ENCODE measurements around the gene SEC14L6.
"Not testable (repeated sequence)": the region's sequence is repeated elsewhere in the genome, so short reads cannot be mapped to it uniquely, and the experiment has no call there.

The SEC14L6 gene

DNA sequence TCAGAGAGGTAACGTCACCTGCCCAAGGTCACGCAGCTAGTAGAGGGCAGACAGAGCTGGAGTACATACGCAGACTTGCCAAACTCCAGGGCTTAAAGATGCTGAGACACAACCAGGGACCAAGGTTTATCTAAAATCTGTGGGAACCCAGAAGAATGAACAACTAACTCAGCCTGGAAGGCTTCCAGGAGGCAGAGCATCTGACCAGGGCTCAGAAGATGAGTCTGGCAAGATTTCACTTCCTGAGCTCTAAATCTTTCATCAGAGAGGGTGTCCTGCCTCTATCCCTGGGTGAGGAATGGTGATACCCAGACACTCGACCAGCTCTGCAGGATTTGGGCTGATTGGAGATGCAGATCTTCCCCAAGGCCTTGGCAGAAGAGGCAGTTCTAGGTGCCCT is 18.8 kb upstream of the SEC14L6 start:
- DNase-seq = no peak

DNA sequence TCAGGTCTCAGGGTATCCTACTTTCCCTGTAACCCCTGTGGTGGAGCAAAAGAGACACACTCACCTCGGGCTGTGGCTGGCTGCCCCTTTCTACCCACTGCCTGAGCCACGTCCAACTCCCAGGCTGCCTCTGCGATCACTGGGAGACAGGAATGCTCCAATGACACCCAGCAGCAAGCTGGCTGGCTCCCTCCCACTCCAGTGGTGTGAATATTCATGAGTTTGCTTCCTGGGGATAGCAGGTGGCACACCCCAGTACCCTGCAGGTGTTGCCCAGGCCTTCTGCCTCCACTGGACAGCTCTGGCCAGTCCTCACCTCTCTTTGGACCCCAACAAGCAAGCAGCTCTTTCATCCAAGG is 18.2 kb upstream of the SEC14L6 start:
- no peak for DNase-seq

DNA sequence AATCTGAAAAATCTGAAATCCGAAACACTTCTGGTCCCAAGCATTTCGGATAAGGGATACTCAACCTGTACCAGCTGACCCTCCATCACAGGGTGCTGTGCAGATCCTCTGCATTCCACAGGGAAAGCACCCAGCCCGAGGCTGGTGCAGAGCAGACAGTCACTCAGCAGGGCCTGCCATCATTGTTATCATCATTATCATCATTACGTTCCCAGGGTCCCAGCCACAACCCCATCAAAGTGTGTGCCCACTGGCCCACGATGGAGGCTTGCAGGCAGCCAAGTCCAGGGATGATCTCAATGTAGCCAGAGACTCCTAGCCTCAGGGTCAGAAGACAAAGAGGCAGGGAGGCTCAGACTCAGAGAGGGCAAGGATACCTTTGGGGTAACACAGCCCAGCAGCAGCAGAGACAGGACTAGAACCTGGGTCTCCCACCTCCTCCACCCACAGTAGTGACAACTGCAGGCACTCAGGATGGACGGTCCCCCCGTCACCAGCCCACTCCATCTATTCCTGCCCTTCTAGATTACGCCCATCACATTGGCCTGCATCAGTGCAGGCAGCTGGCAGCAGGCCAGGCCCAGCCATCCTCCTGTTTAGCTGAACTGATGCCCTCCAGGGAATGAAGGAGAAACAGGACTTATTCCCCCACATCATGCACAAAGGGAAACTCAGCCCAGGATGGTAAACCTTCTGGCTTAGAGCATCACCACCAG is 17.7 kb upstream of the SEC14L6 start:
- DNase-seq = no peak

DNA sequence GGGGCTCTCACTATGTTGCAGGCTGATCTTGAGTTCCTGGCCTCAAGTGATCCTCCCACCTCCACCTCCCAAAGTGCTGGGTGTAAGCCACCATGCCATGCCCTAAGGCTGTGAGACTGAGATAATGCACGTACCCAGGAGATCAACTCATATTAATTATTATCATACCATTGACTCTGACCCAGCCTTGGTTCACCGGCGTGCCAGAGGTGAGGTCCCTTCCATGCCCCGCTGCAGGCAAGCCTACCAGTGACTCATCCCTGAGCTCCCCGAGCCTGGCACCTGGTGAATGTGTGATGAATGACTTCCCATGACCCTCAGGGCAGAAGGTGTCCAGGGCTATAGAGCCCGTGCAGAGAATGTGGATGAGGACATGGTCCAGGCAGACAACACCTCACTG is 15.8 kb upstream of the SEC14L6 start:
- no peak for DNase-seq

DNA sequence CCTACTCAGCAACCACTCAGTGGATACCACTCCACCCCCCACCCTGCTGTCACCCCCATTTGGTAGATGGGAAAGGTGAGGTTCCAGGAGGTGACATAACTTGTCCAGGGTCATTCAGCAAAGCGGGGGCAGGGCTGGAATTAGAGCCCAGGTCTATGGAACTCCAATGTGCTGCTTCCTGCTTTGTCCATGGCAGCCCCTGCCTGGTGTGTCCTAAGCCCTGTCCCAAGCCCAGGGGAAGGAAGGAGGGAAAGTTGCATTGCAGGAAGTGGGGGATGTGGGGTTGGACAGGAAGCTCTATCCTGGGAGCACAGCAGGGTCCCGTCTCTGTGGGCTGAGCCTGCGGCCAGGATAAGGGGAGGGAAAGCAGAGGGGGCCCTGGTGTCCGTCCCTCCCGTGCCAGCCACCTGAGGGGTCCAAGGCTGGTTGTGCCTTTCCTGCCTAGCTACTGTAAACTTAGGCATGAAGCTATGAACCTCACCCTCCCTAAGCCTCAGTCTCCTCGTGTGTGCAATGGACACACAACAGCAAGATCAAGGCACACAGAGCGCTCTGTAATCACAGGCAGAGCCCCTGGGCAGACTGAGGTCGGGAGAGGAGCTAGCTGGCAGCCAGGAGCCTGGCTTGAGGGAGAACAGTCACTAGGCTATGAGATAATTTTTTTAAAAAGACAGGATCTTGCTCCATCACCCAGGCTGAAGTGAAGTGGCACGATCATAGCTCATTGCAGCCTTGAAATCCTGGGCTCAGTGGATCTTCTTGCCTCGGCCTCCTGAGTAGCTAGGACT is 15.1 kb upstream of the SEC14L6 start:
- DNase-seq = no peak

DNA sequence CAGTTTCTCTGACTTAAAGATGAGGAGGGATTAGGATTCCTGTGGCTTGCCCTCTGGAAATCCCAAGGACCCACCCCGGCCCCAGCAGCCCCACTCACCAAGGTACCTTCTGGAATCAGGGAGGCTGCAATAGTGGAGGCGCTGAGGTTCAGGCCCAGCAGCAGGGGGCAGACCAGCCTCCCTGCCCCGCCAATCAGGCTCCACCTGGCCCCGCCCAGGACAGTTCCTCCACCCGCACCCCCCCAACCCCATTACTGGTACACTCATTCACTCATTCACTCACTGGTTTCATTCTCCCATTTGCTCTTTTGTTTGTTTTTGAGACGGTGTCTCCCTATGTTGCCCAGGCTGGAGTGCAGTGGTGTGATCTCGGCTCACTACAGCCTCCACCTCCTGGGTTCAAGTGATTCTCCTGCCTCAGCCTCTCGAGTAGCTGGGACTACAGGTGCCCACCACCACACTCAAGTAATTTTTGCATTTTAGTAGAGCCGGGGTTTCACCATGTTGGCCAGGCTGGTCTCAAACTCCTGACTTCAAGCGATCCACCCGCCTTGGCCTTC is 14.2 kb upstream of the SEC14L6 start:
- DNase-seq = not testable (repeated sequence)

DNA sequence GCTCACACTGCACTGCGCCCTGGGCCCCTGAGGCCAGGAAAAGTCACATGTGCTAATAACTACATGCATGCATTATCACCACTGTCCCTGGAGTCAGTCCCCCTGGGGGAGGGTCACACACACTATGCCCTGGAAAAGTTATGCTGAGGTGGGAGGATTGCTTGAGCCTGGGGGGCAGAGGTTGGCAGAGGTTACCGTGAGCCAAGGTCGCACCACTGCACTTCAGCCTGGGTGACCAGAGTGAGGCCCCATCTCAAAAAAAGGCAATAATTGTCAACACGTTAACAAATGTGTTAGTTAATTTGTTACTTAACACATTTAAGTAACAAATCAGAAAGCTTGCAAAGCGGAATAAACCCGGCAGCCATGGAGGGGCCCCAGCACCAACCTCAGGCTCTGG is 13.3 kb upstream of the SEC14L6 start:
- no peak for DNase-seq

DNA sequence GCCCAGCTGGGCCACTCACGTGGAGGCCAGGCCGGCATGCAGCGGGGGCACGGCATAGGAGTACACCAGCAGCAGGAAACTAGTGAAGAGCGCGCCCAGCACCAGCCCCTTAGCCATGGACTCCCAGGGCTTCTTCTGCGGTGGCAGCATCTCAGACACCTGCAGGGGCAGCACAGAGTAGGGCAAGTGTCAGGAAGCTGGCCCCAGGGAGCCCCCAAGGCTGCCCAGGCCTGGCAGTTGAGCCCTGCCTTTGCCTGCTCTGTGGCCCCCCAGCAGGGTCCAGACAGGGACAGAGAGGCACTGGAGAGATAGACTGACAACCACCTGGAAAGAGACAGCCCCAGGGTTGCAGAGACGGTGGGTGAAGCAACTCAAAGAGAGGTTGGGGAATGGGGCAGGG is 10.7 kb upstream of the SEC14L6 start:
- no peak for DNase-seq

DNA sequence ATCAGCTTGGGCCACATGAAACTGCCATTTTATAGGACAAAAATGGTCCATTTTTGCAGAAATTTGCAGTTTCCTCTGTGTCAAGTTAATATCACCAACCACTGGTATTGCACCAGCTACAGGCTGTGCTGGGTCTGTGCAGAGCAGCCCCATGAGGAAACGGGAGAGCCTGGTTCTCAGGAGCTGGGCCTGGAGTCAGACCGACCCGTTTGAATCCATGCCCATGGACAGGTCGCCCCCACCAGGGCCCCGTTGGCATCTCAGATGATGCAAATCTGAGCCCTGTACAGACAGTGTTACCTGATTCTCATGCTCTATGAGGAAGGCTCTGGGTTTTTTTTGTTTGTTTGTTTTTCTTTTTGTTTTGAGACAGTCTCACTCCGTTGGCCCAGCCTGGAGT is 9.8 kb upstream of the SEC14L6 start:
- DNase-seq = no peak

DNA sequence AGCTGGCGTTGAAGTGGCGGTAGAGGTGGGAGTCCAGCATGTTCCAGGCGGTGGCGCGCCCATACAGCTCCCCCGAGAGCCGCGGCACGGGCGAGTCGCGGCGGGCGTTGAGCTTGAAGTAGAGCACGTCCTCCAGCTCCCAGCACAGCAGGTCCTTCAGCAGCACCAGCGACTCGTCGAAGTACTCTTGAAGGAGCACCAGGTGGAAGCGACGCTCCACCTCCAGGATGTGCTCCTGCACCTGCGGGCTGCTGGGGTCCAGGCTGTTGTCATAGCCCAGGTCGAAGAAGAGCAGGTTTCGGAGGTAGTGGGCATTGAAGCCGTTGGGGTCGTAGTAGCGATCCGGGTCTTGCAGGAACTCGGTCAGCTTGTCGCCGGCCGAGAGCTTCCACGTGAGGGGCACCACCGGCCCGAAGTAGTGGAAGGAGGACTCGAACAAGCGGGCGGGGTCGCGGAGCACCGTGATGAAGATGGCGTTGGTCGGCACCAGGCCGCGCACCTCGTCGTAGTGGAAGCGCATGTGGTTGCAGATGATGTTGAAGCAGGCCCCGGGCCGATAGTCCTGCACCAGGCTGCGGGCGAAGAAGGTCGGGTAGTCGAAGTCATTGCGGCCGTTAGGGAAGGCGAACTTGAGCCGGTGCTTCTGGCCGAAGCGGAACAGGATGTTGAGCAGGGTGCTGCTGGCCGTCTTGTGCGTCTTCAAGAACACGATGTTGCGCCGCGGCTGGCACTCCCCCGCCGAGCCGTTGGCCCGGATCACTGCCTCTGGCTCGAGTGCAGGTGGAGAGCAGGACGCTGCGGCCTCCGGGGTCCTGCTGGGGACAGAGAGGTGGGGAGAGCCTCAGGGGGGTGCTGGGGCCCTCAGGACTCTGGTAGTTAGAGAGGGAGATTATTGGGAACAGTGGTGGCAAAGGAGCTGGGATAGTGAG is 9.0 kb upstream of the SEC14L6 start:
- no peak for DNase-seq

DNA sequence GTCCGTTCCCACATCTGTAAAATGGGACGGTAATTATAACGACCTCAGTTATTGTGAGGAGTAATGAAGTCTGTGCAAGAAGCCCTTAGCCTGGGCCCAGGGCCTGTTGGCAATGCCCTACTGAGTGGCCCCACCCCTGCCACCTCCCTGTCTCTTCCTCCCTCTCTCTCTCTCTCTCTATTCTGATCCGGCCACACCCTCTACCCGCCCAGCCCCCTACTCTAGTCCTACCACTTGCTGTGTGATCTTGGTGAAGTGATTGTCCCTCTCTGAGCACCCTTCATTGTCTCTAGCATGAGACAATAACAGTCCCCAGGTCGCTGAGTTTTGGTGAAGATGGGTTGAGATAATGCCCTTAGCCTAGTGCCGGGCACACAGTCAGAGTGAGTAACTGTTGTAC is 7.4 kb upstream of the SEC14L6 start:
- DNase-seq = no peak

DNA sequence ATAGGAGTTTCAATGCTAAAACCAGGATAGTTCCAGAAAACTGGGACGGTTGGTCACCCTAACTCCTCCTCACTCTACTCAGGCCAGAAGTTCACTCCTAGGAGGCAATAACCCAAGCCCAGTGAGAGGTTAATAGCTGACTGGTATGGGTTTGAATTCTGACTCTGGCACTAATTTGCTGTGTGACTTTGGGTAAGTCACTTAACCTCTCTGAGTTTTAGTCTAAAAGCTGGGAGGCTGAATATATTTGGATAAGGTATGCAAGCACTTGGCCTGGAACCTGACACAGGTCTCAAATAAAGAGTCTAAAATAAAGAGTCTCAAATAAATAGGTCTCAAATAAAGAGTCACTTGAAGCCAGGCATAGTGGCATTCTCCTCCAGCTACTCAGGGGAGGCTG is 6.2 kb upstream of the SEC14L6 start:
- DNase-seq = no peak

DNA sequence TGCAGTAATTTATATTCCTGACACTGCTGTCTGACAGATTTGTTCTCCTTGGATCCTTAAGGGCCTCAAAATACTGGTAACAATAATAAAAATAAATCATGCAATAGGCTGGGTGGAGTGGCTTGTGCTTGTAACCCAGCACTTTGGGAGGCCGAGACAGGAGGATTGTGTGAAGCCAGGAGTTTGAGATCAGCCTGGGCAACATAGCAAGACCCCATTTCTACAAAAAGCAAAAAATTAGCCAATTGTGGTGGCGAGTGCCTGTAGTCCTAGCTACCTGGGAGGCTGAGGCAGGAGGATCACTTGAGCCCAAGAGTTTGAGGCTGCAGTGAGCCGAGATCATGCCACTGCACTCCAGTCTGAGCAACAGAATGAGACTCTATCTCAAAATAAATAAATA is 5.3 kb upstream of the SEC14L6 start:
- not testable (repeated sequence) for DNase-seq

DNA sequence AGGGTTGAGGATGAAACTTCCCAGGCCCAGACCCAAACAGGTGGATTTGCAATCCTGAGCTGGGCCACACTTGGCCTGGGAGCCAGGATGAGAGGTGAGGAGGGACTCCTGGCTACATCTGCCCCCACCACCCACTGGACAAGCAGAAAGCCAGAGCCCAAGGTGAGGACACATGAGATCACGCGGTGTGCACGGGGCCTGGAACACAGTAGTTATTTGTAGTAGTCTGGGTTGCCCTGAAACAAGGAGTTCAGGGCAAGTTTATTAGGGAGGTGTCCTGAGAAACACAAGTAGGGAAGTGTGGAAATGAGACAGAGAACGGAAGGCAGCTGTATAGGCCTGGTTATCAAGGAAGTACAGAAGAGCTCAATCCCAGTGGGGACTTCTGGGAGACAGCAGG is 647 bp upstream of the SEC14L6 start:
- no peak for DNase-seq

DNA sequence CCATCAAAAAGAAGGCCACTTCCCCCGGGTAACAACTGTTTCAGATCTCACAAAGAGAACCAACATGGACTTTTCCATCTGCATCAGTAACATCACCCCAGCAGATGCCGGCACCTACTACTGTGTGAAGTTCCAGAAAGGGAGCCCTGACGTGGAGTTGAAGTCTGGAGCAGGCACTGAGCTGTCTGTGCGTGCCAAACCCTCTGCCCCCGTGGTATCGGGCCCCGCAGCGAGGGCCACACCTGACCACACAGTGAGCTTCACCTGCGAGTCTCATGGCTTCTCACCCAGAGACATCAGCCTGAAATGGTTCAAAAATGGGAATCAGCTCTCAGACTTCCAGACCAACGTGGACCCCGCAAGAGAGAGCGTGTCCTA is 3.7 kb downstream of the SEC14L6 start:
- DNase-seq = no peak

DNA sequence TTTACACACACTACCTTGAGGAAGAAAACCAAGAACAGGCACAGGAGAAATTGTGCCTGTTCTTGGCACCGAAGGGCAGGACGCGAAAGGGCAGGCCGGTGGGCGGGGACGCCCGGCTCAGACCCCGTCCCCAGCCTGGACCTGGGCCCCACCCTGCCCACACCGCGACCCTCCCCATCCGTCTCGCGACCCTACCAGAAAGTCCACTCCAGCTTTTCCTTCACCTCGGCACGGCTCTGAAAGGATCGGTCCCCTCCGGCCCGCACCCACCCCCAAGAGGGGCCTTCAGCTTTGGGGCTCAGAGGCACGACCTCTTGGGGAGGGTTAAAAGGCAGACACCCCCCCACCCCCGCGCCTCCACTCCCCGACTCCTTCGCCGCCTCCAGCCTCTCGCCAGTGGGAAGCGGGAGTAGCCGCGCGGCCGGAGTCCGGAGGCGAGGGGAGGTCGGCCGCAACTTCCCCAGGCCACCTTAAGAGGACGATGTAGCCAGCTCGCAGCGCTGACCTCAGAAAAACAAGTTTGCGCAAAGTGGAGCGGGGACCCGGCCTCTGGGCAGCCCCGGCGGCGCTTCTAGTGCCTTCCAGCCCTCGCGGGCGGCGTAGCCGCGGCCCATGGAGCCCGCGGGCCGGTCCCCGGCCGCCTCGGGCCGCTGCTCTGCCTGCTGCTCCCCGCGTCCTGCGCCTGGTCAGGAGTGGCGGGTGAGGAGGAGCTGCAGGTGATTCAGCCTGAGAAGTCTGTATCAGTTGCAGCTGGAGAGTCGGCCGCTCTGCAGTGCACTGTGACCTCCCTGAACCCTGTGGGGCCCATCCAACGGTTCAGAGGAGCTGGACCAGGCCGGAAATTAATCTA is 4.4 kb downstream of the SEC14L6 start:
- no peak for DNase-seq

DNA sequence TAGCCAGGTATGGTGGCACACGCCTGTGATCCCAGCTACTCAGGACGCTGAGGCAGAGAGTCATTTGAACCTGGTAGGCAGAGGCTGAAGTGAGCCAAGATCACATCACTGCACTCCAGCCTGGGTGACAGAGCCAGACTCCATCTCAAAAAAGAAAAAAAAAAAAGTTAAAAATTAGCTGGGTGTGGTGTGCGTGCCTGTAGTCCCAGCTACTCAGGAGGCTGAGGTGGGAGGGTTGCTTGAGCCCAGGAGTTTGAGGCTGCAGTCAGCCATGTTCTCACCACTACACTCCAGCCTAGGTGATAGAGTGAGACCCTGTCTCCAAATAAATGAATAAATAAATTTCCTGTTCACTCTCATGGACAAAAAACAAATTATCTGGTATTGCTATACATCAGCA is 5.0 kb downstream of the SEC14L6 start:
- not testable (repeated sequence) for DNase-seq

DNA sequence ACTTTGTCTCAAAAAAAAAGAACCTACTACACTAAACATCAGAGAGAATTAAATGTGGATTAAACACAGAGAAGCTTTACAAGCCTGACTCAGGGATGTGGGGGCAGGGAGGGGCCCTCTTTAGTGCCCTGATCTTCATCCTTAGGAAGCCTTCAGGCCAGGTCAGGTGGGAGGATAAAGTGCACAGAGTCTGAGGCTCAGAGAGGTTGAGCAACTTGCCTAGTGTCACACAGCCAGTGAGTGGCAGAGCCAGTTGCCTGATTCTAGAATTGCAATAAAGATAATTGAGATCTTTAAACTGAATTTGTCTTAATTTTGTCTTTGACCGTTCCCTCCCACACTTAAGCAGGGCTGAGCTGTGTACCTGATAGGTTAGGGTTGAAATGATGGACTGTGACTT is 7.2 kb downstream of the SEC14L6 start:
- no peak for DNase-seq

DNA sequence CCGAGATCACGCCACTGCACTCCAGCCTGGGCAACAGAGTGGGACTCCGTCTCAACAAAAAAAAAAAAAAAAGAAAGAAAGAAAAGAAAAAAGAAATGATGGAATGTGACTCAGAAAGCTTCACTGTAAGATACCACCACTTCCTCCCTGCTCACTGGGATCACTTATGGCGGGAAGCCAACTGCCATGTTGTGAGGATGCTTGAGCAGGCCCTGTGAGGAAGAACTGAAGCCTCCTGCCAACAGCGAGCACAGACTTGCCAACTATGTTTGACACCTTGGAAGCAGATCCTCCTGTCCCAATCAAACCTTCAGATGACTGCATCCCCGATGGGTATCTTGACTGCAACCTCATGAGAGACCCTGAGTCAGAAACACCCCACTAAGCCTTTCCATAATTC is 8.3 kb downstream of the SEC14L6 start:
- no peak for DNase-seq

DNA sequence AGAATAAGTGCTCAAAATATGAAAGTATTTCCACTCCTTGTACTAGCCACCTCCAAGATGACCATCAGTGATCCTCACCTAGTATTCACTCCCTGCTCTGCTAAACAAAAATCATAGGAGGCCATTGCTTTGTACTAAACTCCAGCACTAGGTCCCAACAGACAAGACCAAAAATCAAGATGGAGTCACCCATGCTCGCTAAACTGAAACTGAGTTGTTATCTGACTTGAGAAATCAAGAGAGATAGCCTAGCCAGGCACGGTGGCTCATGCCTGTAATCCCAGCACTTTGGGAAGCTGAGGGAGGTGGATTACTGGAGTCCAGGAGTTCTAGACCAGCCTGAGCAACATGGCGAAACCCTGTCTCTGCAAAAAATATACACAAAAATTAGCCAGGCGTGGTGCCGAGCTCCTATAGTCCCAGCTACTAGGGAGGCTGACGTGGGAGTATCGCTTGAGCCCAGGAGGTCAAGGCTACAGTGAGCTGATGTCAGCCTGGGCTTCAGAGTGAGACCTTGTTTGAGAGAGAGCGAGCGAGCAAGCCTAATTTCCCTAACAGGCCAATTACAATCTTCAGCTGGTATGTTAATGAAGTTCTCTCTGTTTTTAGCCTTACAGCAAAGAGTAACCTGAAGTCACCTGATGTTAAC is 9.3 kb downstream of the SEC14L6 start:
- no peak for DNase-seq

DNA sequence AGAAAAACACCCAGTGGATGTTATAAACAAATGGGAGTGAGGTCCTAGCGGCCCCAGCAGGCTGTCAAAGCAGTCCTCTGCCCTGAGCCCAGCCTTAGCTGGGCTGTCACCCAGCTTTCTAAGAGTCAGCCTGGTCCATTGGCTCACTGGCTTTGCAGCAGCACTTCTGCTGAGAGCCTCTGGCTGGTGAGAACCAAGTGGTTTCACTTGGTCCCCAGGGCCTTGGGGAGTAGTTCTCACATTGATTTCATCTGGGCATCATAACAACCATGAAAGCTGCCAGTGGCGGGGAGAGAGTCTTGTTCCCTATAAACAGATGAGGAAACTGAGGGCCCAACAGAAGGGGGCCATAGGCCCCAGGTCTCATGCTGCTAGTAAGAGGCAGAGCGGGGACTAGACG is 11.4 kb downstream of the SEC14L6 start:
- DNase-seq = no peak

Data from stimulated activated CD4-positive, alpha-beta T cell treated with anti-CD3 and anti-CD28 coated beads, Interleukin-4, amount 100 ng/mL, for 1 hour (primary cell).